ENCODE data around the gene STK33.
A peak's percentile ranks its signal among the peaks of the same experiment; 100 is the strongest.

The STK33 gene

GRCh38 chr11:8621147-8621546, 27.1 kb upstream of the STK33 start:
- H3K4me1 Mint-ChIP-seq, result no peaks in the 10 kb centered on the region
- H3K9me3 Mint-ChIP-seq, result no peaks in the 10 kb centered on the region
- peaks cover 3% of the 10 kb centered on the region for H3K27me3 Mint-ChIP-seq (ENCODE audit: low read depth)
- TF ChIP-seq CTCF (IDR thresholded peaks at IDR 0.05; ENCODE audit: unreplicated experiment in 3 of 3), result no peak
- H3K4me3 Mint-ChIP-seq, result no peak overlapping the region
- peaks cover 5% of the 10 kb centered on the region for H3K36me3 Mint-ChIP-seq (ENCODE audit: low read depth)
- no peak overlapping the region for H3K27ac Mint-ChIP-seq

DNA sequence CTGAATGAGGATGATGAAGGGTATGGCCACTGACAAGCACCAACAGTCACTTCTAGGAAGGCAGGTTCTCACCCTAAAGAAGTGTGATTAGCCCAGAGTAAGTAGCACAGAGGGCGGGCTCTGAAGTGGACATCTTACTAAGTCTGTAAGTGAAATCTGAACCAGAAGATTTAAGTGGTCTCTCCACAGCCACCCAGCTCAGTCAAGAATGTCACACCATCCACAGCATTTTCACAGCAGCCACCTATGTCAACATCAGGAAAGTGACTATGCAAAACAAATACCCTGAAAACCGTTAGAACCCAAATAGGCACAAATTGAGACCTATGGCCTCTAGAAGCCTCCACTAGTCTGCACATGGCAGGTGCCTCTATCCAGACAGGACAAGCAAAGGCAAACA, 23.0 kb upstream of the STK33 start:
- no peaks in the 10 kb centered on the region for H3K9me3 Mint-ChIP-seq
- peaks cover 15% of the 10 kb centered on the region for H3K4me1 Mint-ChIP-seq
- H3K27me3 Mint-ChIP-seq (ENCODE audit: low read depth), result peaks cover 3% of the 10 kb centered on the region
- H3K27ac Mint-ChIP-seq, result no peak overlapping the region
- no peak overlapping the region for H3K4me3 Mint-ChIP-seq
- TF ChIP-seq CTCF (IDR thresholded peaks at IDR 0.05; ENCODE audit: unreplicated experiment in 3 of 3), result no peak
- no peaks in the 10 kb centered on the region for H3K36me3 Mint-ChIP-seq (ENCODE audit: low read depth)

DNA sequence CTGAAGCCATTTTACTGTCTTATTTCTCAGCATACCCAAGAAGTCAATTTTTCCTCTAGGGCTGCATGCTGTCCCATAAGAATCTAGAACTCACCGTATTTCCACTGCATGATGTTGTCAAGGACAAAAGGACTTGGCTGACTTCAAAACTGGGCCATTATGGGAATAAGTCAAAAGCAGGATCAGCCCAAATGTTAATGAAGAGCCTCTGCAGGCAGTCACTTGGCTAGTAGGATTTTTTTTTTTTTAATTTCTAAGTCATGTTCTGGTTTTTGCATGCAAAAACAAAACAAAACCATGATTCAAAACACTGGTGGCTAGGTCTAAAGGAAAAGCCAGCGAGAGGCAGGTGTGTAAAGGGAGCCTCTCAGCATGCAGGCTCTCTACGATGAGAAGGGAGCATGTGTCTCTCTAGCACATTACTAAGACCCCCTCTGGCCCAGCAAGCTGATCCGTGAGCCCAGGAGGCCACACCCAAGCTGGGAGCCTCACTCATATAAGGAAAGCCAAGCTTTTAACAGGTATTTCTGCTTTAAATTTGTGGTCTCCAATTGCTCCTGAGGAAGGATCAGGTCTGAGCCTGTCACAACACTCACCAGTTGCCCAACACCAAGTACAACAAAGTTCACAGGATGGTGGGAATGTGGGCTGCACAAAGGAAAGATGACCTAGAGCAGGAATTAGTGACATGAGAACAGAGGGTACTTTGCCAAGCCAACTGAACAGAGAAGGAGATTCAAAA, 21.4 kb upstream of the STK33 start:
- Mint-ChIP-seq H3K36me3 (ENCODE audit: low read depth) (no peaks in the 10 kb centered on the region), H3K4me1 (peaks cover 21% of the 10 kb centered on the region)
- TF ChIP-seq CTCF (IDR thresholded peaks at IDR 0.05; ENCODE audit: unreplicated experiment in 3 of 3), result no peak

GRCh38 chr11:8614497-8614896, 20.5 kb upstream of the STK33 start:
- Mint-ChIP-seq H3K27me3 (ENCODE audit: low read depth) (peaks cover 3% of the 10 kb centered on the region), H3K4me3 (no peak overlapping the region), H3K4me1 (peaks cover 27% of the 10 kb centered on the region), H3K36me3 (ENCODE audit: low read depth) (no peaks in the 10 kb centered on the region), H3K27ac (no peak overlapping the region), H3K9me3 (no peaks in the 10 kb centered on the region)
- TF ChIP-seq CTCF (IDR thresholded peaks at IDR 0.05; ENCODE audit: unreplicated experiment in 3 of 3), result no peak

More for the DNA sequence above, 21.4 kb upstream of the STK33 start:
- Mint-ChIP-seq H3K27ac (no peak overlapping the region), H3K4me3 (no peak overlapping the region), H3K9me3 (no peaks in the 10 kb centered on the region), H3K27me3 (ENCODE audit: low read depth) (peaks cover 3% of the 10 kb centered on the region)

DNA sequence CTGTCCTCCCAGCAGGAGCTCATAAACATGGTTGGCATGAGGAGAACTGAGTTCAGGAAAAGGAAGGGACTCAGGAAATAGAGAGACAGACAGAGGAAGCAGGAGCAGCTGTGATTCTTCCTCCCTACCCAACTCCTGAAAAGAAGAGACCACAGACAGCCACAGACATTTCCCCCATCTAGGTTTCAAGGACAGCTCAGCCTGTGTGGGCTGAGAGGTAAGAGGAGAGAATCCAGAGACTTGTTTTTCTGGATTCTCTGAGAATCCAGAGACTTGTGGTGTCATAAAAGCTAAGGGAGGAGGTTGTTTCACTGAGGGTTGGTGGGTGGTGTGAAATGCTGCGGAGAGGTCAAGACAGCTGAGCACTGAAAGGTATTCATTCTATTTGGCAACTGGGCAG, 19.0 kb upstream of the STK33 start:
- Mint-ChIP-seq H3K27ac (peak overlapping the region; percentile 12 to 62 (median 29)), H3K9me3 (no peaks in the 10 kb centered on the region), H3K27me3 (ENCODE audit: low read depth) (no peaks in the 10 kb centered on the region), H3K4me3 (no peak overlapping the region), H3K36me3 (ENCODE audit: low read depth) (no peaks in the 10 kb centered on the region), H3K4me1 (peaks cover 27% of the 10 kb centered on the region)
- TF ChIP-seq CTCF (IDR thresholded peaks at IDR 0.05; ENCODE audit: unreplicated experiment in 3 of 3), result no peak

- Mint-ChIP-seq H3K27me3 (ENCODE audit: low read depth) (no peaks in the 10 kb centered on the region), H3K27ac (peak overlapping the region in 1 of 3 experiments; percentile 62), H3K36me3 (ENCODE audit: low read depth) (no peaks in the 10 kb centered on the region), H3K4me1 (peaks cover 27% of the 10 kb centered on the region), H3K9me3 (no peaks in the 10 kb centered on the region), H3K4me3 (no peak overlapping the region)
- no peak for TF ChIP-seq CTCF (IDR thresholded peaks at IDR 0.05; ENCODE audit: unreplicated experiment in 3 of 3)
Observed at GRCh38 chr11:8612522-8612921, 18.5 kb upstream of the STK33 start.
